ES-I3 (cell line): Measurements from ENCODE around the gene FOXP3.
A peak's percentile ranks its signal among the peaks of the same experiment; 100 is the strongest.

Source experiments
- H3K36me3 ChIP-seq: 2 replicates; pipeline ENCODE4 v1.6.1; 2013; ENCODE audit warnings: mild to moderate bottlenecking, low read length, control low read depth, moderate library complexity; ENCODE audit not compliant: insufficient read depth
- H3K4me1 ChIP-seq: 2 replicates; pipeline ENCODE4 v1.6.1; 2013; ENCODE audit warnings: mild to moderate bottlenecking, control low read depth, low read length; ENCODE audit not compliant: insufficient read depth
- H3K9ac ChIP-seq: 2 replicates; pipeline ENCODE4 v1.6.1; 2013; ENCODE audit warnings: low read depth, mild to moderate bottlenecking, low read length, moderate library complexity
- H3K9me3 ChIP-seq: 2 replicates; pipeline ENCODE4 v1.6.1; 2013; ENCODE audit warnings: mild to moderate bottlenecking, low read length, moderate library complexity; ENCODE audit not compliant: control insufficient read depth, insufficient read depth

The FOXP3 gene

GRCh38 chrX:49230500-49231232 lies 33.8 kb downstream of the FOXP3 start:
- Histone ChIP-seq H3K4me1 (no peaks in the 10 kb centered on the region; the same call in 1 of the 2 replicates), H3K36me3 (no peaks in the 10 kb centered on the region), H3K9me3 (no peaks in the 10 kb centered on the region), H3K9ac (peak overlapping the region; percentile 73)

DNA sequence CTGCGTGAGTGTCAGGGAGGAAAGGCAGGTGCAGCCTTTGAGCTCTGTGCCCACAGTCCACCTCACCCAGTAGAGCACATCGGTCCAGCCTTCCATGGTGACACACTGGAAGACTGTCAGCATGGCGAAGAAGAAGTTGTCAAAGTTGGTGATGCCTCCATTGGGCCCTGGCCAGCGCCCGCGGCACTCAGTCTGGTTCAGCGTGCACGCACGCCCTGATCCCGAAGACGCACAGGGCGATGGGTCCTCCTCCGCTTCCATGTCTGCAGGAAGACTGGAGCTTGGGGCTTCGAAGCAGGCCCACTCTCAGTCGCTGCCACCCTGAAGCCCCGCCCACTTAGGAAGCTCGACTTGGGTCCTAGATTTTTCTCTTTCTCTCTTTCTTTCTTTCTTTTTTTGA lies 36.3 kb downstream of the FOXP3 start:
- Histone ChIP-seq H3K9ac (peak overlapping the region; percentile 42; the same call in 1 of the 2 replicates), H3K36me3 (no peaks in the 10 kb centered on the region), H3K4me1 (no peaks in the 10 kb centered on the region; the same call in 1 of the 2 replicates), H3K9me3 (no peaks in the 10 kb centered on the region)

DNA sequence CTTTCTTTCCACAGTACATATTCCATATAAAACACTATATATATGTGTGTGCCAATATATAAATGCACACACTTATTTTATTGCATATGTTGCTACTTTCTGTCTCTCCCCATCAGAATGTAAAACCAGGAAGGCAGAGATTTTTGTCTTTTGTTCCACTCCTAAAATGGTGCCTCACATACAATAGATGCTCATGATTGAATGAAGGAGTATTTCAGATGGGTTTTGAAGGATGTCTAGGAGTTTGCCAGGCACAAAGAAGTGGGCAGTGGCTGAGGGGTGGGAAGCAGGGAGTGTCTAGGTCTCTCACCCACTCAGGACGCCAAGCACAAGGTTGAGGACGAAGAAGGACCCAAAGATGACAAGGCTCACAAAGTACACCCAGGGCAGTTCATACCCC lies 36.8 kb downstream of the FOXP3 start:
- H3K9me3 ChIP-seq: no peaks in the 10 kb centered on the region
- H3K36me3 ChIP-seq: no peaks in the 10 kb centered on the region
- no peak overlapping the region for H3K9ac ChIP-seq
- no peaks in the 10 kb centered on the region; the same call in 1 of the 2 replicates for H3K4me1 ChIP-seq

- Histone ChIP-seq H3K36me3 (no peaks in the 10 kb centered on the region), H3K9ac (no peak overlapping the region), H3K9me3 (no peaks in the 10 kb centered on the region), H3K4me1 (no peaks in the 10 kb centered on the region; the same call in 1 of the 2 replicates)
Observed at GRCh38 chrX:49226946-49227345, 37.6 kb downstream of the FOXP3 start.

DNA sequence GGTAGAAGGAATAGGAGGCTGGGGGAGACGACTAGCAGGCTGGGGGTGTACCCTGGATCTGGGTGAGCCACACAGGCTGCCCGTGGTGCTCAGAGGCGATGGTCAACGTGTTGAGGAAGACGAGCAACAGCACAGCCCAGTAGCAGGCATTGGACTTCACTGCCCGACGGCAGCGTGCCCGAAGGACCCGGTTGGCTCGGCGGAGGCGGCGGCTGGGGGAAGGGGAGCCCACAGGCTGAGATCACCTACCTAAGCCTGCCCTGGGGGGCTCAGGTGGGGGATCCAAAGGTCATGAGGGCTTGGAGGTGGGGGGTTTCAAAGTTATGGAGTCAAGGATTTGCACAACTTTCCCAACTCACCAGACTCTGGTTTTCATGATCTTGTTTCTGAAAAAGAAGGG lies 38.7 kb downstream of the FOXP3 start:
- no peak overlapping the region for H3K9ac ChIP-seq
- H3K36me3 ChIP-seq: no peaks in the 10 kb centered on the region
- no peaks in the 10 kb centered on the region for H3K4me1 ChIP-seq
- no peaks in the 10 kb centered on the region for H3K9me3 ChIP-seq

DNA sequence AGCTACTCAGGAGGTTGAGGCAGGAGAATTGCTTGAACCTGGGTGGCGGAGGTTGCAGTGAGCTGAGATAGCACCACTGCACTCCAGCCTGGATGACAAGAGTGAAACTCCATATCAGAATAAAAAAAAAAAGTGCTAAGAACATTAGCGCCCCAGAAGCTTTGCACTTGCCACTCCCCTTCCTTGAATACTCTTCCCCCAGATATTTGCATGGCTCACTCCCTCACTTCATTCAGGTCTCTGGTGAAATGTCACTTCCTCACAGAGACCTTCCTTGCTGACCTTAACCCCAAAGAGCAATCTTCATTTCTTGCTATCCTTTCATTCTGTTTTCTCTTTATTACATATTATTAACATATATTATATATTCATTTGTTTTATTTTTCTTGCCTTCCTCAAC lies 42.6 kb downstream of the FOXP3 start:
- Histone ChIP-seq H3K9me3 (no peaks in the 10 kb centered on the region), H3K9ac (no peak overlapping the region), H3K36me3 (no peaks in the 10 kb centered on the region), H3K4me1 (no peaks in the 10 kb centered on the region)

- no peaks in the 10 kb centered on the region for H3K4me1 ChIP-seq
- H3K9me3 ChIP-seq: no peaks in the 10 kb centered on the region
- no peak overlapping the region for H3K9ac ChIP-seq
- H3K36me3 ChIP-seq: no peaks in the 10 kb centered on the region
Observed at GRCh38 chrX:49220100-49220499, 44.4 kb downstream of the FOXP3 start.

DNA sequence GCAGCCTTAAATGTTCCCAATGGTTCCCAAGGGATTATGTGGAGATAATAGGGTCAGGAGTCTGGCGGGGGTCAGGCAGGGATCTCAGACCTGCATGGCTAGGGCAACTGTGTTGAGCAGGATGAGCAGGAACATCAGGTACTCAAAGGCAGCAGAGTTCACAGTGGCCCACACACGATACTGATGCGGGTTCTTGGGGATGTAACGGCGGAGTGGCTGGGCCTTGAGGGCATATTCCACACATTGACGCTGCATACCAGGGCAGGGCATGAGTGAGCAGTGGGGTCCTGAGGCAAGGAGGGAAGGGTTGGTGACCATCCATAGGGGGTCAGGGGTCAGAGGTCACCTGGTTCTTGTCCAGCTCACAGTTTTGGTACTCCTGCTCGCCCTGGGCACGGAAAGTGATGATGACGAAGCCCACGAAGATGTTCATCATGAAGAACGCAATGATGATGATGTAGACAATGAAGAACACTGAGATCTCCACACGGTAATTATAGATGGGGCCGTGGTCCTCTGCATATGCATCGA lies 49.4 kb downstream of the FOXP3 start:
- H3K9ac ChIP-seq: no peak overlapping the region
- H3K9me3 ChIP-seq: no peaks in the 10 kb centered on the region
- no peaks in the 10 kb centered on the region for H3K36me3 ChIP-seq
- H3K4me1 ChIP-seq: no peaks in the 10 kb centered on the region

GRCh38 chrX:49214416-49214815 lies 50.1 kb downstream of the FOXP3 start:
- Histone ChIP-seq H3K9me3 (no peaks in the 10 kb centered on the region), H3K9ac (no peak overlapping the region), H3K4me1 (peaks cover 2% of the 10 kb centered on the region; the same call in 1 of the 2 replicates), H3K36me3 (no peaks in the 10 kb centered on the region)

DNA sequence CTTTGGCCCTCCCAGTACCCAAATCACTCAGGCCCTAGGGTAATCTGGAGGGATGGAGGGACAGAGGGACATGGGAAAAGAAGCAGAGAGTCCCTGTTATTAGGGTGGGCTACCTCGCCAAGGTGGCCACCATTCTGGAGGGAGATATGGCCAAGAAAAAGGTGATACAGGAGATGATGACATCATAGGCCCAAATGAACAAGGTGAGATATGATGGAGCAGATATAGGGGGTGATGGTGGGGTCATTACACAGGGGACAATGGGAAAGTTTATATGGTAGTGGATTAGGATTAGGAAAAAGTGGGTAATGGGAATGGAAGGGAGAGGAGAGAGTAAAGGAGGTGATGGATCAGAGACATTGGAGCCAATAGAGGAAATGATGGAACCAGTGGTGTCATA lies 51.6 kb downstream of the FOXP3 start:
- H3K9ac ChIP-seq: no peak overlapping the region
- no peaks in the 10 kb centered on the region for H3K36me3 ChIP-seq
- no peaks in the 10 kb centered on the region for H3K9me3 ChIP-seq
- peaks cover 8% of the 10 kb centered on the region; the same call in 1 of the 2 replicates for H3K4me1 ChIP-seq

DNA sequence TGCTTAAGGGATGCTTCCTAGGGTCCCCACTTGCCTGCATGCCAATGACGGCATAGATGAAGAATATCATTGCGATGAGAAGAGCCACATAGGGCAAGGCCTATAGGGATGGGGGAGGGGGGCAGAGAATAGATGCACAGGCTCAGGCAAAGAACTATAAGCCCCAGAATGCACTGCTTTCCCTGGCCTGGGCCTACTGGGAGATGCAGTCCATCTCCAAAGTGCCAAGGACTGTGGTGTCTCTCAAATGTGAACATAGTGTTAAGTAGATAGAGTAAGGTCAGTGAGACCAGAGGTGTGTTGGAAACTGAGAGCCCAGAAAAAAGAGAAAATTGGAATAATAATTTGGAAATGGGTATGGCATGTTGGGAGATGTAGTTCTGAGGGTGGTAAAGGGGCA lies 52.3 kb downstream of the FOXP3 start:
- no peaks in the 10 kb centered on the region for H3K9me3 ChIP-seq
- H3K9ac ChIP-seq: no peak overlapping the region
- H3K4me1 ChIP-seq: peaks cover 8% of the 10 kb centered on the region; the same call in 1 of the 2 replicates
- no peaks in the 10 kb centered on the region for H3K36me3 ChIP-seq

DNA sequence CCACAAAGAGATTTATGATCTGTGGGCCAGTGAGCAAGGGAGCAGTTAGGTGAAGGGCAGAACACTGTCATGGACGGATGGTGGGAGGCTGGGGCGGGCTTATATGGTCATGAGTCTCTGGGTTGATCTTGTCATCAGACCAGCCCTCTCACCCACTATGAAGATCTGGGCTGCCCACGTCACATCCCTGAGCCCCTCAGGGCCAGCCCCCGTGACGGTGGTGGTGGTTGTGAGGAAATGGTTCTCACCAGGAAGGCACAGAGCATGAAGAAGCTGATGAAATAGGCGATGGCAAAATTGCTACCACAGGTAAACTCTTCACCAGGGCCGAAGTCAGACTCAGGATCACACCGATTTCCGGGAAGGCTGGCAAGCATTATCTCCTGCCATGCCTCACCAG lies 53.4 kb downstream of the FOXP3 start:
- H3K4me1 ChIP-seq: peaks cover 8% of the 10 kb centered on the region; the same call in 1 of the 2 replicates
- H3K36me3 ChIP-seq: no peaks in the 10 kb centered on the region
- no peak overlapping the region for H3K9ac ChIP-seq
- H3K9me3 ChIP-seq: no peaks in the 10 kb centered on the region

GRCh38 chrX:49210406-49210805 lies 54.1 kb downstream of the FOXP3 start:
- no peaks in the 10 kb centered on the region for H3K36me3 ChIP-seq
- peaks cover 8% of the 10 kb centered on the region; the same call in 1 of the 2 replicates for H3K4me1 ChIP-seq
- H3K9ac ChIP-seq: no peak overlapping the region
- no peaks in the 10 kb centered on the region for H3K9me3 ChIP-seq

DNA sequence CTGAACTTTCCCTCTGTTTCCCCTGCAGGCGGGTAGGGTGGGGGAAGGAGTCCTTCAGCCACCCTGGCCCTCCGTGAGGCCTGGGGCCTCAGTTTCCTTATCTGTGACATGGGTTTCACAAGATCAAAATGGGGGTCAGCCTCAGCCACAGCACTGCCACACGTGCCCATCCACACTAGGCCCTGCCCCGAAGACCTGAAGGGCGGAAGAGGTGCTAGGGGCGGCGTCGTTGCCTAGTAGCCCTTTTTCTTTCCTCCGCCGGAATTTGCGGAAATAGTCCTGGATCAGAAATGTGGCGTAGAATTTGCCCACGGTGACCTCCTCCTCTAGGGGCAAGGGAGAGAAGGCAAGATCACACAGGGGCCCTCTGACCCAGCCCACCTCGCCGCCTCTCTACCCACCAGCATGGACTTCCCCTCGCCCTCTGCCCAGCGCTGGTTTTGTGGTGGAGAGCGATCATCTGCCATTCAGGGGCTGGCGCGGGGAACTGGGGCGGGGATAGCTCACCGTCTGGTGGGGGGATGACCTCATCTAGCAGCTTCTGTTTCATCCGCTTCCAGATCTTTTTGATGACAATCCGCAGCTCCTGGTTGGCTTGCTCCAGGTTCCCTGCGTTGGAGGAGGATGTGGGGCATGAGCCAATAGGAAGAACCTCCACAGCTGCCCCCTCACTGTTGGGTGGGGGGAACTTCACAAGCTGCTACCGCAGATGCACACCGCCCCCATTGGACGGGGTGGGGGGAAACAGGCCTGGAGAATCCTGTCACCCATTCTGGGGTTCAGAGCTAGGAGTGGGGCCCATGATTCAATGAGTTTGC lies 54.9 kb downstream of the FOXP3 start:
- peaks cover 8% of the 10 kb centered on the region; the same call in 1 of the 2 replicates for H3K4me1 ChIP-seq
- H3K9me3 ChIP-seq: no peaks in the 10 kb centered on the region
- H3K9ac ChIP-seq: peak overlapping the region; percentile 53
- no peaks in the 10 kb centered on the region for H3K36me3 ChIP-seq
